H9 (cell line): ENCODE measurements around the gene PXN. TPM values are rescaled to one million over a fixed set of nuclear protein-coding genes. Genes with fewer than 3 reads are reported as not detected.
A peak's percentile ranks its signal among the peaks of the same experiment; 100 is the strongest.

ENCODE experiments used
- DNase-seq: peaks from one replicate; pipeline ENCODE4 v3.0.0-alpha.2; 2017
- H2AFZ ChIP-seq: one replicate; pipeline ENCODE4 v1.6.1; 2013; ENCODE audit warnings: mild to moderate bottlenecking, low read length, control low read depth, moderate library complexity
- H2AK5ac ChIP-seq: 2 replicates; pipeline ENCODE4 v1.6.1; 2013; ENCODE audit warnings: low read length, control low read depth, mixed read lengths; ENCODE audit not compliant: insufficient read length
- H2BK120ac ChIP-seq: one replicate; pipeline ENCODE4 v1.6.1; 2013; ENCODE audit warnings: low read depth, mild to moderate bottlenecking, low read length, control low read depth, inconsistent platforms; ENCODE audit not compliant: poor library complexity, severe bottlenecking
- H2BK12ac ChIP-seq: 2 replicates; pipeline ENCODE4 v1.6.1; 2013; ENCODE audit warnings: low read length, control low read depth, mixed read lengths, low read depth; ENCODE audit not compliant: insufficient read length
- H2BK15ac ChIP-seq: 2 replicates; pipeline ENCODE4 v1.6.1; 2013; ENCODE audit warnings: low read depth, low read length, control low read depth
- H2BK20ac ChIP-seq: one replicate; pipeline ENCODE4 v1.6.1; 2013; ENCODE audit warnings: low read depth, mild to moderate bottlenecking, low read length, control low read depth, inconsistent platforms; ENCODE audit not compliant: poor library complexity, severe bottlenecking
- H2BK5ac ChIP-seq: 2 replicates; pipeline ENCODE4 v1.6.1; 2013; ENCODE audit warnings: low read length, control low read depth, mixed read lengths; ENCODE audit not compliant: insufficient read length
- H3K14ac ChIP-seq: 2 replicates; pipeline ENCODE4 v1.6.1; 2013; ENCODE audit warnings: low read length, control low read depth; ENCODE audit not compliant: insufficient read depth
- H3K18ac ChIP-seq: 2 replicates; pipeline ENCODE4 v1.6.1; 2013; ENCODE audit warnings: low read depth, mild to moderate bottlenecking, mixed read lengths, low read length, control low read depth; ENCODE audit not compliant: insufficient read length
- H3K23ac ChIP-seq: 2 replicates; pipeline ENCODE4 v1.6.1; 2013; ENCODE audit warnings: low read length, control low read depth, mixed read lengths, low read depth; ENCODE audit not compliant: insufficient read length
- H3K23me2 ChIP-seq: 2 replicates; pipeline ENCODE4 v1.6.1; 2013; ENCODE audit warnings: low read depth, mild to moderate bottlenecking, mixed read lengths, low read length, control low read depth; ENCODE audit not compliant: insufficient read length, poor library complexity, severe bottlenecking
- H3K27ac ChIP-seq: 2 replicates; pipeline ENCODE4 v1.5.1; 2013; ENCODE audit warnings: low read length, control low read depth, mixed read lengths, low read depth; ENCODE audit not compliant: insufficient read length
- H3K27me3 ChIP-seq: 2 replicates; pipeline ENCODE4 v1.6.1; 2013; ENCODE audit warnings: low read length, control low read depth, inconsistent platforms; ENCODE audit not compliant: insufficient read depth
- H3K4ac ChIP-seq: 2 replicates; pipeline ENCODE4 v1.6.1; 2013; ENCODE audit warnings: low read depth, mild to moderate bottlenecking, control low read depth, inconsistent platforms, low read length, moderate library complexity
- H3K4me1 ChIP-seq: 2 replicates; pipeline ENCODE4 v1.6.1; 2013; ENCODE audit warnings: low read length, control low read depth, inconsistent platforms; ENCODE audit not compliant: insufficient read depth
- H3K4me2 ChIP-seq: 2 replicates; pipeline ENCODE4 v1.6.1; 2013; ENCODE audit warnings: low read length, control low read depth, mixed read lengths; ENCODE audit not compliant: insufficient read length, insufficient read depth
- H3K56ac ChIP-seq: 2 replicates; pipeline ENCODE4 v1.6.1; 2013; ENCODE audit warnings: low read depth, mild to moderate bottlenecking, mixed read lengths, low read length, control low read depth; ENCODE audit not compliant: insufficient read length
- H3K79me1 ChIP-seq: 2 replicates; pipeline ENCODE4 v1.6.1; 2013; ENCODE audit warnings: low read depth, mild to moderate bottlenecking, moderate library complexity, low read length, control low read depth, inconsistent platforms; ENCODE audit not compliant: insufficient read depth, poor library complexity, severe bottlenecking
- H3K79me2 ChIP-seq: 2 replicates; pipeline ENCODE4 v1.6.1; 2013; ENCODE audit warnings: low read length, control low read depth, inconsistent platforms; ENCODE audit not compliant: insufficient read depth
- H3K9ac ChIP-seq: 2 replicates; pipeline ENCODE4 v1.6.1; 2013; ENCODE audit warnings: low read length, control low read depth, mixed read lengths; ENCODE audit not compliant: insufficient read length; ENCODE audit errors: extremely low read depth
- H3K9me3 ChIP-seq: one replicate; pipeline ENCODE4 v1.6.1; 2013; ENCODE audit warnings: low read depth, low read length, inconsistent platforms; ENCODE audit not compliant: control insufficient read depth
- H3T11ph ChIP-seq: one replicate; pipeline ENCODE4 v1.6.1; 2013; ENCODE audit warnings: mild to moderate bottlenecking, low read length, control low read depth, inconsistent platforms
- H4K20me1 ChIP-seq: one replicate; pipeline ENCODE4 v1.6.1; 2013; ENCODE audit not compliant: control insufficient read depth, insufficient read length, insufficient read depth
- H4K5ac ChIP-seq: 2 replicates; pipeline ENCODE4 v1.6.1; 2013; ENCODE audit warnings: low read depth, mild to moderate bottlenecking, mixed read lengths, low read length, control low read depth; ENCODE audit not compliant: insufficient read length
- H4K8ac ChIP-seq: replicated peaks from 2 replicates; pipeline ENCODE4 v1.6.1; 2013; ENCODE audit warnings: low read length, control low read depth, mixed read lengths, low read depth; ENCODE audit not compliant: insufficient read length
- H4K91ac ChIP-seq: 2 replicates; pipeline ENCODE4 v1.6.1; 2013; ENCODE audit warnings: low read depth, mild to moderate bottlenecking, moderate library complexity, mixed read lengths, low read length, control low read depth; ENCODE audit not compliant: insufficient read length
- H3K27ac Mint-ChIP-seq, 3 experiments: 2 replicates in 2 of 3; 3 replicates in 1 of 3; pipeline ENCODE4 v1.8.0; 2020 to 2021; ENCODE audit warnings: mixed read lengths in 3 of 3, mild to moderate bottlenecking in 1 of 3, moderate library complexity in 1 of 3
- H3K27me3 Mint-ChIP-seq: 2 replicates; pipeline ENCODE4 v1.8.0; 2021; ENCODE audit warnings: low read depth, mild to moderate bottlenecking, moderate library complexity, mixed read lengths
- H3K36me3 Mint-ChIP-seq, 3 experiments: 2 replicates in 2 of 3; 3 replicates in 1 of 3; pipeline ENCODE4 v1.8.0; 2020 to 2021; ENCODE audit warnings: low read depth in 3 of 3, mixed read lengths in 3 of 3; ENCODE audit not compliant: insufficient read depth in 1 of 3
- H3K4me1 Mint-ChIP-seq, 2 experiments: 2 replicates each; pipeline ENCODE4 v1.8.0; 2020; ENCODE audit warnings: mixed read lengths in 2 of 2
- H3K4me3 Mint-ChIP-seq, 2 experiments: 2 replicates in 1 of 2; 3 replicates in 1 of 2; pipeline ENCODE4 v1.8.0; 2020 to 2021; ENCODE audit warnings: mild to moderate bottlenecking in 2 of 2, mixed read lengths in 2 of 2, moderate library complexity in 1 of 2
- H3K9me3 Mint-ChIP-seq, 2 experiments: 2 replicates in 1 of 2; 3 replicates in 1 of 2; pipeline ENCODE4 v1.8.0; 2020; ENCODE audit warnings: mild to moderate bottlenecking in 2 of 2, mixed read lengths in 2 of 2, moderate library complexity in 1 of 2
- WGBS: extraction: QIAGEN DNeasy Blood & Tissue Kit; methylation state at CpG from one replicate; pipeline ENCODE4 v1.1.7; 2013; ENCODE audit warnings: missing lambda C conversion rate, low lambda C conversion rate, mixed read lengths; ENCODE audit not compliant: insufficient read length; ENCODE audit errors: extremely low coverage; 5-methylcytosine and 5-hydroxymethylcytosine counted together
- total RNA-seq: library from RNA; stranded (reverse); gene quantifications from 2 replicates; pipeline ENCODE4 v1.2.1, GENCODE V29; 2021
- TF ChIP-seq, protein P1 (sequence below): fragments of 200-600 bp; sonication (generic); conservative IDR thresholded peaks from 3 replicates; pipeline ENCODE4 v1.8.0; 2021; ENCODE audit warnings: antibody characterized with exemption, mild to moderate bottlenecking

PXN gene
- total RNA-seq, 1 experiment from 2014 or later, result 92.8 TPM

DNA sequence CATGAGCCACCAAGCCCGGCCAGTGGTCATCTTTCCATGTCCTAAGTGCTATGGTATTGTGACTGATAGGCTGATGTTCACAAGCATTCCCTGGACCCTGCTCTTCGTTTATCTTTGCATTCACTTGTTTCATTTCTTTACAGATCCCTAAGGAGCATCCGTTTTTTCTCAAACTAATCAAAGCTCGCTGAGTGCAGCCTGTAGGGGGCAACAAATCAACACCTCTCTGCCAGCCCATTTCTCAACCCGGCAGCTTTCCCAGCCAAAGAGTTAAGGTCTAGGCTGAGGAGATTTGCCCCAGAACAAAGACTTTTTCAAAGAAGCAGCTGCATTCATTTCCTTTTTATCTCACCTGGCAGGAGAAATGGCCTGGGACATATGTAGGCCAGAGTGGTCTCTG, 48.7 kb upstream of the PXN start:
- H3K14ac ChIP-seq, result no peak overlapping the region
- Mint-ChIP-seq H3K4me3 (no peak overlapping the region), H3K27me3 (no peaks in the 10 kb centered on the region), H3K9me3 (no peaks in the 10 kb centered on the region), H3K4me1 (peaks cover 10 to 11% of the 10 kb centered on the region in 2 experiments), H3K27ac (peak overlapping the region in 1 of 3 experiments; percentile 47; a peak in 1 of 7 replicates), H3K36me3 (no peaks in the 10 kb centered on the region)
- DNase-seq, result peak; percentile 80
- H3K4me1 ChIP-seq, result no peaks in the 10 kb centered on the region
- no peaks in the 10 kb centered on the region for H3K27me3 ChIP-seq
- H3K79me1 ChIP-seq, result no peaks in the 10 kb centered on the region
- H3K9ac ChIP-seq, result no peak overlapping the region
- no peak overlapping the region for H3K18ac ChIP-seq
- no peak overlapping the region for H3K4ac ChIP-seq
- no peak overlapping the region for H3K23ac ChIP-seq
- WGBS, result no CpG with 5 or more reads among the region's 5 CpGs
- H4K5ac ChIP-seq, result no peak overlapping the region
- H2BK12ac ChIP-seq, result no peak overlapping the region
- no peak overlapping the region for H3K4me2 ChIP-seq
- no peak overlapping the region for H3K56ac ChIP-seq
- H2AK5ac ChIP-seq, result no peak overlapping the region
- no peak overlapping the region for H2BK15ac ChIP-seq
- H4K20me1 ChIP-seq, result no peaks in the 10 kb centered on the region
- H3T11ph ChIP-seq, result no peak overlapping the region
- H2BK20ac ChIP-seq, result no peak overlapping the region
- H3K23me2 ChIP-seq, result peaks cover 3% of the 10 kb centered on the region
- H4K91ac ChIP-seq, result no peak overlapping the region
- H4K8ac ChIP-seq, result no peak overlapping the region
- H3K27ac ChIP-seq, result no peak overlapping the region
- no peak overlapping the region for H2AFZ ChIP-seq
- no peak overlapping the region for H2BK5ac ChIP-seq
- no peak overlapping the region for H2BK120ac ChIP-seq
- TF ChIP-seq, protein P1, sequence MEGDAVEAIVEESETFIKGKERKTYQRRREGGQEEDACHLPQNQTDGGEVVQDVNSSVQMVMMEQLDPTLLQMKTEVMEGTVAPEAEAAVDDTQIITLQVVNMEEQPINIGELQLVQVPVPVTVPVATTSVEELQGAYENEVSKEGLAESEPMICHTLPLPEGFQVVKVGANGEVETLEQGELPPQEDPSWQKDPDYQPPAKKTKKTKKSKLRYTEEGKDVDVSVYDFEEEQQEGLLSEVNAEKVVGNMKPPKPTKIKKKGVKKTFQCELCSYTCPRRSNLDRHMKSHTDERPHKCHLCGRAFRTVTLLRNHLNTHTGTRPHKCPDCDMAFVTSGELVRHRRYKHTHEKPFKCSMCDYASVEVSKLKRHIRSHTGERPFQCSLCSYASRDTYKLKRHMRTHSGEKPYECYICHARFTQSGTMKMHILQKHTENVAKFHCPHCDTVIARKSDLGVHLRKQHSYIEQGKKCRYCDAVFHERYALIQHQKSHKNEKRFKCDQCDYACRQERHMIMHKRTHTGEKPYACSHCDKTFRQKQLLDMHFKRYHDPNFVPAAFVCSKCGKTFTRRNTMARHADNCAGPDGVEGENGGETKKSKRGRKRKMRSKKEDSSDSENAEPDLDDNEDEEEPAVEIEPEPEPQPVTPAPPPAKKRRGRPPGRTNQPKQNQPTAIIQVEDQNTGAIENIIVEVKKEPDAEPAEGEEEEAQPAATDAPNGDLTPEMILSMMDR, result peak; percentile 71; the same call in 2 of the 3 replicates
- H3K79me2 ChIP-seq, result no peaks in the 10 kb centered on the region
- no peaks in the 10 kb centered on the region for H3K9me3 ChIP-seq
